ENCODE results near the gene PHACTR4.

The PHACTR4 gene

DNA sequence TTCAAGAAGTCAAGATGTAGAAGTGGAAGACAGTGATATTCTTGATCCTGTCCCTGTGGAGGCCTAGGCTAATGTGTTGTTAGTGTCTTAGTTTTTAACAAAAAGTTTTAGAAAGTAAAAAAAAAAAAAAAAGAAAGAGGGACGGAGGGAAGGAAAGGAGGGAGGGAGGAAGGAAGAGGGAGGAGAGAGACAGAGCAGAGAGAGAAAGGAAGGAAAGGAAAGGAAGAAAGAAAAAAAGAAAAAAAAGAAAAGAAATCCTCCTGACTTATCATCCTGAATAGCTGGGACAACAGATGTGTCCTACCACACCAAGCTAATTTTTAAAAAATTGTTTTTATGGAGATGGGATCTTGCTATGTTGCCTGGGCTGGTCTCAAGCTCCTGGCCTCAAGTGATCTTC, 24.6 kb downstream of the PHACTR4 start:
- Histone ChIP-seq H2AFZ (ENCODE audit: low read depth, low read length) (no peak overlapping the region), H3K36me3 (replicated peaks; ENCODE audit: low read depth, low read length) (no peaks in the 10 kb centered on the region), H3K79me2 (ENCODE audit: low read length) (no peaks in the 10 kb centered on the region), H3K9me3 (ENCODE audit: insufficient read depth, low read length) (no peaks in the 10 kb centered on the region), H3K4me1 (ENCODE audit: low read length) (no peaks in the 10 kb centered on the region), H3K4me2 (ENCODE audit: low read length) (no peak overlapping the region), H3K4me3 (ENCODE audit: low read length) (no peak overlapping the region), H3K27me3 (ENCODE audit: low read depth, low read length) (no peaks in the 10 kb centered on the region), H3K27ac (ENCODE audit: low read length) (no peak overlapping the region), H4K20me1 (ENCODE audit: insufficient read depth, low read length) (no peaks in the 10 kb centered on the region), H3K9ac (ENCODE audit: low read length) (no peak overlapping the region)
- no peak for TF ChIP-seq EZH2phosphoT487 (IDR thresholded peaks at IDR 0.05; ENCODE audit: low read depth)
- TF ChIP-seq, protein P1, sequence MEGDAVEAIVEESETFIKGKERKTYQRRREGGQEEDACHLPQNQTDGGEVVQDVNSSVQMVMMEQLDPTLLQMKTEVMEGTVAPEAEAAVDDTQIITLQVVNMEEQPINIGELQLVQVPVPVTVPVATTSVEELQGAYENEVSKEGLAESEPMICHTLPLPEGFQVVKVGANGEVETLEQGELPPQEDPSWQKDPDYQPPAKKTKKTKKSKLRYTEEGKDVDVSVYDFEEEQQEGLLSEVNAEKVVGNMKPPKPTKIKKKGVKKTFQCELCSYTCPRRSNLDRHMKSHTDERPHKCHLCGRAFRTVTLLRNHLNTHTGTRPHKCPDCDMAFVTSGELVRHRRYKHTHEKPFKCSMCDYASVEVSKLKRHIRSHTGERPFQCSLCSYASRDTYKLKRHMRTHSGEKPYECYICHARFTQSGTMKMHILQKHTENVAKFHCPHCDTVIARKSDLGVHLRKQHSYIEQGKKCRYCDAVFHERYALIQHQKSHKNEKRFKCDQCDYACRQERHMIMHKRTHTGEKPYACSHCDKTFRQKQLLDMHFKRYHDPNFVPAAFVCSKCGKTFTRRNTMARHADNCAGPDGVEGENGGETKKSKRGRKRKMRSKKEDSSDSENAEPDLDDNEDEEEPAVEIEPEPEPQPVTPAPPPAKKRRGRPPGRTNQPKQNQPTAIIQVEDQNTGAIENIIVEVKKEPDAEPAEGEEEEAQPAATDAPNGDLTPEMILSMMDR (IDR thresholded peaks at IDR 0.05; ENCODE audit: low read depth, low read length), result no peak

DNA sequence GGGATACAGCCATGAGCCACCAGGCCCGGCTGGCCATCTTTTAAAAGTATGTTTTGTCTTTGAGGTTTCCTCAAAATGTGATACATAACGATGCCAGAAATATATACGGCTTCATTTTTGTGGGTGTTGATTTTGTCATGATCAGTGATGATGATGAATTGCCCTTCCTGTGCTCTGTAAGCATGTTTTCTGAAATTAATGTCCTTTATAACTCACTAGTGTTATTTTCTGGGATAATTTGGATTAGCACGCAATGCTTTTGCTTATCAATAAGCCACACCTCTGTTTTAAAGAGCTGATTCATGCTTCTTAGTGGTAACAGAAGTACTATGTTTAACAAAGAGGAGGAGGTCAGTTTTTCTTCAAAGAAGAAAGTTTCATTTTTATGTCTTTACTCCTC, 25.6 kb downstream of the PHACTR4 start:
- Histone ChIP-seq H3K79me2 (ENCODE audit: low read length) (no peaks in the 10 kb centered on the region), H3K9ac (ENCODE audit: low read length) (no peak overlapping the region), H3K4me2 (ENCODE audit: low read length) (no peak overlapping the region), H3K36me3 (replicated peaks; ENCODE audit: low read depth, low read length) (no peaks in the 10 kb centered on the region), H3K9me3 (ENCODE audit: insufficient read depth, low read length) (no peaks in the 10 kb centered on the region), H2AFZ (ENCODE audit: low read depth, low read length) (no peak overlapping the region), H3K27ac (ENCODE audit: low read length) (no peak overlapping the region), H3K4me3 (ENCODE audit: low read length) (no peak overlapping the region), H4K20me1 (ENCODE audit: insufficient read depth, low read length) (no peaks in the 10 kb centered on the region), H3K4me1 (ENCODE audit: low read length) (no peaks in the 10 kb centered on the region), H3K27me3 (ENCODE audit: low read depth, low read length) (no peaks in the 10 kb centered on the region)
- no peak for TF ChIP-seq EZH2phosphoT487 (IDR thresholded peaks at IDR 0.05; ENCODE audit: low read depth)
- TF ChIP-seq, protein P1 (IDR thresholded peaks at IDR 0.05; ENCODE audit: low read depth, low read length), result no peak

DNA sequence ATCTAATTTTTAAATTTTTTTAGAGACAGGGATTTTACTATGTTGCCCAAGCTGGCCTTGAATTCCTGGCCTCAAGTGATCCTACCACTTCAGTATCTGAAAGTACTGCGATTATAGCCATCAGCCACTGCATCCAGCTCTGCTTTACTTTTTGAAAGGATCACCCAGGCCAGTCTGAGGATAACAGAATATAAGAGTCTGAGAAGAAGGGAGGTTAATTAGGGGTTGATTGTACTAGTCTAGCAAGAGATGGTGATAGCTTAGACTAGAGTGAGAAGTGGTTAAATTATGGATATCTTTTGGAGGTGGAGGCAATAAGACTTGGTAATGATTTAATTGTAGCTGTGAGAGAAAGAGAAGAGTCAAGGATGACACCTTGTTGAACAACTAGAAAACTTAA, 32.2 kb downstream of the PHACTR4 start:
- Histone ChIP-seq H3K4me2 (ENCODE audit: low read length) (no peak overlapping the region), H2AFZ (ENCODE audit: low read depth, low read length) (no peak overlapping the region), H3K9ac (ENCODE audit: low read length) (no peak overlapping the region), H3K4me1 (ENCODE audit: low read length) (no peaks in the 10 kb centered on the region), H3K27ac (ENCODE audit: low read length) (no peak overlapping the region), H3K36me3 (replicated peaks; ENCODE audit: low read depth, low read length) (no peaks in the 10 kb centered on the region), H4K20me1 (ENCODE audit: insufficient read depth, low read length) (no peaks in the 10 kb centered on the region), H3K9me3 (ENCODE audit: insufficient read depth, low read length) (no peaks in the 10 kb centered on the region), H3K4me3 (ENCODE audit: low read length) (no peak overlapping the region), H3K27me3 (ENCODE audit: low read depth, low read length) (no peaks in the 10 kb centered on the region), H3K79me2 (ENCODE audit: low read length) (no peaks in the 10 kb centered on the region)
- TF ChIP-seq EZH2phosphoT487 (IDR thresholded peaks at IDR 0.05; ENCODE audit: low read depth), result no peak
- TF ChIP-seq, protein P1 (IDR thresholded peaks at IDR 0.05; ENCODE audit: low read depth, low read length), result no peak

DNA sequence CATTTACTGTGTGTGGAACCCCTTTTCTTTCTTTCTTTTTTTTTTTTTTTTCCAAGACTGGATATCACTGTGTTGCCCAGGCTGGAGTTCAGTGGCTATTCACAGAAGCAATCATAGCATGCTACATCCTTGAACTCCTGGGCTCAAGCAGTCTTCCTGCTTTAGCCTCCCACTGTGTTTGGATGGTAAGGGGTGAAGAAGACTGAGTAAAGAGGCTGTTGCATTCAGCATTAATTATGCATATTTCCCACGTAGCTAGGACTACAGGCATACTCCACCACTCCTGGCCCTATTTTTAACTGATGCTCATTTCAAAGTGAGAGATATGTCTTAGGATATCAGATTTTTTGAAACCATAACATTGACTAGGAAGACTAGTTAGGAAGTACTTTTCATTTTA, 39.5 kb downstream of the PHACTR4 start:
- Histone ChIP-seq H3K79me2 (ENCODE audit: low read length) (no peaks in the 10 kb centered on the region), H3K27me3 (ENCODE audit: low read depth, low read length) (no peaks in the 10 kb centered on the region), H3K9me3 (ENCODE audit: insufficient read depth, low read length) (no peaks in the 10 kb centered on the region), H3K27ac (ENCODE audit: low read length) (no peak overlapping the region), H3K36me3 (replicated peaks; ENCODE audit: low read depth, low read length) (no peaks in the 10 kb centered on the region), H3K4me1 (ENCODE audit: low read length) (no peaks in the 10 kb centered on the region), H3K4me3 (ENCODE audit: low read length) (no peak overlapping the region), H4K20me1 (ENCODE audit: insufficient read depth, low read length) (no peaks in the 10 kb centered on the region), H3K9ac (ENCODE audit: low read length) (no peak overlapping the region), H2AFZ (ENCODE audit: low read depth, low read length) (no peak overlapping the region), H3K4me2 (ENCODE audit: low read length) (no peak overlapping the region)
- no peak for TF ChIP-seq EZH2phosphoT487 (IDR thresholded peaks at IDR 0.05; ENCODE audit: low read depth)
- TF ChIP-seq, protein P1 (IDR thresholded peaks at IDR 0.05; ENCODE audit: low read depth, low read length), result no peak

Measured in OCI-LY3 (cell line).